GM21423 (cell line): ENCODE data around the gene TYMP.

Source experiments
- ATAC-seq: cut with Tn5 transposase; IDR thresholded peaks from one replicate; pipeline ENCODE4 v1.9.1; 2021; ENCODE audit warnings: mild to moderate bottlenecking, moderate library complexity; ENCODE audit not compliant: unreplicated experiment

The TYMP gene

GRCh38 chr22:50486561-50487289 is 43.1 kb downstream of the TYMP start, which contains the start of gene MIOX:
Gene MIOX, plus strand, starts transcription at chr22:50486859. Its CDS starts 39 bp downstream, at chr22:50486898.
- ATAC-seq = no peak

- no peak for ATAC-seq
Observed at GRCh38 chr22:50485221-50486131, 44.3 kb downstream of the TYMP start.

- no peak for ATAC-seq
Observed at GRCh38 chr22:50483977-50484853, 45.6 kb downstream of the TYMP start.

GRCh38 chr22:50483556-50483955 is 46.3 kb downstream of the TYMP start:
- no peak for ATAC-seq

GRCh38 chr22:50483106-50483505 is 46.7 kb downstream of the TYMP start:
- ATAC-seq = no peak

- ATAC-seq = no peak
Observed at GRCh38 chr22:50482107-50483074, 47.4 kb downstream of the TYMP start.

GRCh38 chr22:50481440-50482106 is 48.2 kb downstream of the TYMP start, which contains the start of gene ADM2:
Gene ADM2, plus strand, starts transcription at chr22:50481543. Its CDS starts 305 bp downstream, at chr22:50481848.
- ATAC-seq = no peak

GRCh38 chr22:50481045-50481439 is 48.8 kb downstream of the TYMP start:
- ATAC-seq = no peak

- no peak for ATAC-seq
Observed at GRCh38 chr22:50479721-50480120, 50.1 kb downstream of the TYMP start.

GRCh38 chr22:50477923-50478322 is 51.9 kb downstream of the TYMP start:
- ATAC-seq = no peak

GRCh38 chr22:50476868-50477267 is 52.9 kb downstream of the TYMP start:
- ATAC-seq = no peak
